Retinal pigment epithelial cell (primary cell): Measurements from ENCODE around the gene EPN3.

Experiments
- DNase-seq: peaks from one replicate; pipeline ENCODE4 v3.0.0-alpha.2; 2010; ENCODE audit warnings: low read depth
- H3K4me3 ChIP-seq: 2 replicates; pipeline ENCODE4 v1.5.1; 2011; ENCODE audit warnings: mild to moderate bottlenecking, low read length, control low read depth, moderate library complexity
- CTCF ChIP-seq: conservative IDR thresholded peaks from 2 replicates; pipeline ENCODE4 v1.5.1; 2011; ENCODE audit warnings: low read depth, low read length, control low read depth, inconsistent platforms

Gene EPN3

GRCh38 chr17:50562242-50563091 lies 29.9 kb downstream of the EPN3 start:
- no peak for TF ChIP-seq CTCF
- H3K4me3 ChIP-seq, result no peak overlapping the region
- DNase-seq, result no peak

DNA sequence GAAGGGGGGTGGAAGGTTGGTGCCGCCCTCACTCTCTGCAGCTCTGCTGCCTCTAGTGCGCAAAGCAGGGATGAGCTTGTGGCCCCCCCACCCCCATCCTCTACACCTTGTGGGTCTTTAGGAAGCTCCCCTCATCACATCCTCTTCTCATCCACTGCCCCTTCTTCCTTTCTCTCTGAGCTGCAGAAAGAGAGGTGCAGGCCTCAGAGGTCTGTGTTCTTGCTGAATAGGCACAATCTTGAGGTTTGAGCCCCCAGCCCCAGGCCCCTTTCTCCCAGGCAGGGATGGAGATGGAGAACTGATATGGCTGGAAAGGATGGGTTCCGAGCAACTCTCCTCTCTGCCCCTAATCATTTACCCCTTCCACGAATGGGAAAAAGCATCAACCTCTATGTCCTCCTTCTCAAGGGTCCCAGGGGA lies 30.6 kb downstream of the EPN3 start:
- no peak overlapping the region for H3K4me3 ChIP-seq
- no peak for TF ChIP-seq CTCF
- DNase-seq, result no peak

DNA sequence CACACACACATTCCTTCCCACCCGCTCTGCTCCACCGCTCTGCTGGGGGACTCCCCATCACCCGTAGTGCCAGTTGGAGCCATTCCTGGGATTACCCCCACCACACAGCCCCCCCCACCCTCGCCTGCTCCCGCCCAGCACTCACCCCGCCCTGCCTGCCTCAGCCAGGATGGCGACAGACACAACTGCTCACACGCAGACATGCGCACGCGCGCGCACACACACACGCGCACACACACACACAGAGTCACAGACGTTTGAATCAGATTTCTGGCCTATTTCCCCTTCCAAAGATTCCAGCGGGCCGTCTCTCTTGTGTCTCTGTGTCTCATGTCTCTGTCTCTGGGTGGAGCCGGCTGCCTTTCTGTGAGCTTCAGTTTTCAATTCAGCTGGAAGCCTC lies 32.4 kb downstream of the EPN3 start:
- H3K4me3 ChIP-seq, result no peak overlapping the region

DNA sequence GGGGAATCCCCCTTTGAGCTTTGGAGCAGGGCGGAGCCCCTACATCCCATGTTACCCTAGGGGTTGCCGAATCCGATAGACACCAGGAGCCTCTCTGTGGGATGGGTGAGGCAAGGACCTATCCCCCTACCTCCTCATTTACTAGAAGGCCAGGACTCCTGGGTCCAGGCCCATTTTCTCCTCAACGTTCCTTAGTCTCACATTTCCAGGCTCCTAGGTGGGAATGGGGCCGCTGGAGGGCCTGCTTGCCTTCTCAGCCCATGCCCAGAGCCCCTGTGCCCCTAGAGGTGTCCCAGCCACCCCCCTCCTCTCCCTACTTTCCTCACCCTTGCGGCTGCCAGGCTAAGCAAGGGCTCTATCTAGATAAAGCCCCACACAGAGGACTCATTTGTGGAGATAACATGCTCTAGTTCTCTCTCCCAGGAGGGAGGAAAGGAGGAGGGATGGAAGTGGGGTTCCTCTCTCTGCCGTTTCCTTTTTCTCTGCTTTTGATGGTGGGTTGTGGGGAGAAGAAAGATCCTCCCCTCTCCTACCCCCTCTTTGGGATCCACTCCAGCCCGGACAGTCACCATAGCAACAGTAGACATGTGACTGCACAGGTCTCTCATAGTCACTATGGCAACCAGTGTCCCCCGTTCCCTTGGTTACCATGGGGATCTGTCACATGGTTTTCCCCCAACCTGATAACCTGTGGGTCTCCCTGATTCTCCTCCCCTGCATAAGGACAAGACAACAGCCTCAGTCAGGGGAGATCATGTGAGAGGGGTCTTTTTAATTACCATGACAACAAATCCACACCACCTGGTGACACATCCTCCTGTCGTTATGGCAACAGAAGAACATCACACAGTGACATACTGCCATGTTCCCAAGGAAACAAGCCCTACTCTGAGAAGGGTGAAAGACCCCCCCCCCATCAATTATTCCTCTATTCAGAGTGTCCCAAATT lies 33.1 kb downstream of the EPN3 start:
- TF ChIP-seq CTCF, result no peak
- H3K4me3 ChIP-seq, result no peak overlapping the region
- no peak for DNase-seq

More for the DNA sequence above, 32.4 kb downstream of the EPN3 start:
- no peak for DNase-seq
- TF ChIP-seq CTCF, result no peak

GRCh38 chr17:50566886-50567285 lies 34.4 kb downstream of the EPN3 start:
- no peak for DNase-seq
- H3K4me3 ChIP-seq, result no peak overlapping the region
- no peak for TF ChIP-seq CTCF

DNA sequence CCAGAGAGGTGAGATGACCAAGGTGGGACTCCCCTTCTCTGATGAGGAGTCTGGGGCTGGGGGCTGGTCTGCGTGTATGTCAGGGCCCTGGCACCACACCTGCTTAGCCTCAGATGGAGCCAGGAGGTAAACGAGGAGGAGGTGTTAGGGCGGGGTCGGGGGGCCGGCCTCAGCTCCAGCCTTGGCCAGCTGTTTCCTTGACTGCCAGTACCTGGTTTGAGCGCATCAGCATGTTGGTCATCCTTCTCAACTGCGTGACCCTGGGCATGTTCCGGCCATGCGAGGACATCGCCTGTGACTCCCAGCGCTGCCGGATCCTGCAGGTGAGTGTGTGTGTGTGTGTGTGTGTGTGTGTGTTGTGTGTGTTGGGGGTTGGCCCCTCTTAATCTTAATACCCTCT lies 36.1 kb downstream of the EPN3 start:
- no peak for TF ChIP-seq CTCF
- DNase-seq, result no peak
- no peak overlapping the region for H3K4me3 ChIP-seq
